Measurements from ENCODE around the gene RPL39. TPM values are rescaled to one million over a fixed set of nuclear protein-coding genes. Genes with fewer than 3 reads are reported as not detected.

Gene RPL39
- total and polyA plus RNA-seq, 2 of the 8 experiments (the other 6 are each of a cell fraction or from before 2014, with no cell fraction given): 1,942 to 2,394 TPM

DNA sequence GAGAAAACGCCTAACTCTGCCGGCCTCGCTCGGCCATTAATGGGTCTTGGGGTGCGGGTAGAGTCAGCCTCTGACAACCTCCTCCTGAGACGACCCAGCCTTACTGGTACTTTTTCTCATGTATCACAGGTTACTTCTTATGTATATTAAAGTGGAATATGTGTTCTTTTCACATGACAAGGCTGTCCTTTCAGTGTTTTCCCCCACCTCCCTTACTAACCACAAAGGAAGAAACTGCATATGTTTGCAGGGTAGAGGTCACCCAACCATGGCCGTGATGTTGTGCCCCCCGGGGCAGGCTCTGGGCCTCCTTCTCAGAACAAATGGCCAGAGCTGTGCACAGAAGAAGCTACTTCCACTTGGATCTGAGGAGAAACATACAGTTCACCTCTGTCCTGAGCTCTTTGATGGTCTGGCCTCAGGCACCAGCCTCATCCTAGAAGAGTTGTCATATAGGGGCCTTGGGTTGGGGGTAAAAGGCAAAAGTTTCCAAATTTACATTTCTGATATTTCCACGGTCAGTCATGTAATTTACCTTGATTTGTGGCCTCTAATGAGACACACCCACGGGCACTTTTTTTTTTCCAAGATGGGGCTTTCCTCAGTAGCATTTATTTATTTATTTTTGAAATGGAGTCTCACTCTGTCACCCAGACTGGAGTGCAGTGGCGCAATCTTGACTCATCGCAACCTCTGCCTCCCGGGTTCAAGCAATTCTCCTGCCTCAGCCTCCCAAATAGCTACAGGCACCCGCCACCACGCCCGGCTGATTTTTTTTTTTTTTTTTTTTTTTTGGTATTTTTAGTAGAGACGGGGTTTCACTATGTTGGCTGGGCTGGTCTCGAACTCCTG, 31.2 kb downstream of the RPL39 start:
- WGBS, 2 experiments (ENCODE audit: extremely low coverage in 1 of 2, insufficient coverage in 1 of 2, insufficient read length in 1 of 2, insufficient replicate concordance in 2 of 2, low coverage in 1 of 2, low lambda C conversion rate in 2 of 2, missing lambda C conversion rate in 1 of 2): 73% methylated on average over 12 of the region's 18 CpGs; no CpG with 5 or more reads in 1 of the 2 experiments
- Histone ChIP-seq H3K4me3 (ENCODE audit: extremely low read depth in 1 of 4, insufficient read depth in 2 of 4, low read depth in 3 of 4, low read length in 4 of 4) (peak overlapping the region in 2 of 4 experiments; percentile 49 to 71; a peak in 3 of 8 replicates), H3K4me1 (replicated peaks in 1 of 4; ENCODE audit: control insufficient read depth in 3 of 4, insufficient read depth in 4 of 4, low read length in 3 of 4) (peaks cover 6 to 28% (median 17%) of the 10 kb centered on the region in 4 experiments), H3K14ac (ENCODE audit: insufficient read length) (no peak overlapping the region), H4K20me1 (replicated peaks in 1 of 2; ENCODE audit: control insufficient read depth in 1 of 2, insufficient read depth in 2 of 2, low read length in 2 of 2) (no peaks in the 10 kb centered on the region), H4K8ac (ENCODE audit: extremely low read depth, insufficient read depth, low read length) (no peak overlapping the region), H2BK5ac (ENCODE audit: low read depth, low read length) (no peak overlapping the region), H3K79me2 (ENCODE audit: control insufficient read depth in 1 of 2, insufficient read depth in 2 of 2, low read length in 2 of 2) (no peaks in the 10 kb centered on the region), H3K4me2 (ENCODE audit: insufficient read depth in 1 of 2, low read depth in 2 of 2, low read length in 2 of 2) (peak overlapping the region; percentile 87 to 92), H3K79me1 (ENCODE audit: low read depth, low read length) (no peaks in the 10 kb centered on the region), H3K27ac (ENCODE audit: low read depth, low read length) (no peak overlapping the region), H2AK5ac (ENCODE audit: low read depth, low read length) (no peak overlapping the region), H3K4ac (replicated peaks; ENCODE audit: insufficient read length, low read depth, low read length) (no peak overlapping the region), H3K27me3 (replicated peaks in 1 of 4; ENCODE audit: control insufficient read depth in 3 of 4, extremely low read depth in 1 of 4, insufficient read depth in 3 of 4, low read length in 3 of 4) (peaks cover 0 to 13% (median 5%) of the 10 kb centered on the region in 4 experiments; a peak in 5 of 7 replicates), H3K36me3 (ENCODE audit: control insufficient read depth in 2 of 4, insufficient read depth in 4 of 4, low read length in 3 of 4) (no peaks in the 10 kb centered on the region), H3K56ac (replicated peaks; ENCODE audit: insufficient read length, low read depth, low read length) (no peak overlapping the region), H2BK12ac (ENCODE audit: low read depth, low read length) (no peak overlapping the region), H3K23me2 (ENCODE audit: low read depth, low read length) (peaks cover 17% of the 10 kb centered on the region; the same call in 1 of the 2 replicates), H2BK120ac (replicated peaks; ENCODE audit: low read depth, low read length) (no peak overlapping the region), H2BK20ac (ENCODE audit: low read length) (no peak overlapping the region), H3K9me3 (ENCODE audit: insufficient read depth in 2 of 2, low read depth in 1 of 2, low read length in 1 of 2) (no peaks in the 10 kb centered on the region), H3K18ac (ENCODE audit: extremely low read depth, low read length) (no peak overlapping the region; the same call in 1 of the 2 replicates), H4K91ac (replicated peaks; ENCODE audit: insufficient read length, low read length) (no peak overlapping the region), H2BK15ac (ENCODE audit: low read length) (no peak overlapping the region), H4K5ac (ENCODE audit: insufficient read length, low read depth, low read length) (no peak overlapping the region), H3K23ac (ENCODE audit: insufficient read length) (no peak overlapping the region), H3K9ac (replicated peaks in 1 of 4; ENCODE audit: extremely low read depth in 1 of 4, low read depth in 3 of 4, low read length in 3 of 4) (no peak overlapping the region), H2AFZ (ENCODE audit: low read length) (no peak overlapping the region)
- ChIA-PET POLR2A (ENCODE audit: partially characterized antibody) (interaction anchor here (0.7 to 4.4 kb wide), 6 partner anchors 10 to 155 kb away, joined by 3 to 48 read pairs (median 4); partner anchors contain the start of gene RPL39), CTCF (ENCODE audit: partially characterized antibody) (interaction anchor here (1.2 to 4.5 kb wide), 4 partner anchors 24 to 107 kb away, joined by 3 to 33 read pairs (median 12); partner anchors contain the start of gene RPL39)
- DNase-seq (ENCODE audit: low read depth in 1 of 2, low spot score in 2 of 2) (no peak), FAIRE-seq (peak; percentile 93)
- TF ChIP-seq SIRT6 (IDR thresholded peaks at IDR 0.05; ENCODE audit: low read length) (no peak), YY1 (IDR thresholded peaks at IDR 0.05; ENCODE audit: low read depth, low read length) (no peak), SIN3A (conservative IDR thresholded peaks at IDR 0.05 in 1 of 2, IDR thresholded peaks at IDR 0.05 in 1 of 2; ENCODE audit: low read depth in 1 of 2, low read length in 2 of 2) (no peak), CHD2 (IDR thresholded peaks at IDR 0.05; ENCODE audit: low read length) (no peak), JUND (IDR thresholded peaks at IDR 0.05; ENCODE audit: low read length) (no peak), CTBP2 (IDR thresholded peaks at IDR 0.05; ENCODE audit: borderline replicate concordance, insufficient read depth, insufficient read length, low read length) (no peak), SUZ12 (IDR thresholded peaks at IDR 0.05; ENCODE audit: low read length) (no peak), SIX5 (IDR thresholded peaks at IDR 0.05; ENCODE audit: low read depth, low read length) (no peak), BCL11A (IDR thresholded peaks at IDR 0.05; ENCODE audit: low read depth in 2 of 2, low read length in 2 of 2) (no peak)
- TF ChIP-seq, protein P1, sequence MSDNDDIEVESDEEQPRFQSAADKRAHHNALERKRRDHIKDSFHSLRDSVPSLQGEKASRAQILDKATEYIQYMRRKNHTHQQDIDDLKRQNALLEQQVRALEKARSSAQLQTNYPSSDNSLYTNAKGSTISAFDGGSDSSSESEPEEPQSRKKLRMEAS (IDR thresholded peaks at IDR 0.05): no peak
- TF ChIP-seq, protein P2, sequence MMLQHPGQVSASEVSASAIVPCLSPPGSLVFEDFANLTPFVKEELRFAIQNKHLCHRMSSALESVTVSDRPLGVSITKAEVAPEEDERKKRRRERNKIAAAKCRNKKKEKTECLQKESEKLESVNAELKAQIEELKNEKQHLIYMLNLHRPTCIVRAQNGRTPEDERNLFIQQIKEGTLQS (IDR thresholded peaks at IDR 0.05; ENCODE audit: insufficient read depth, low read depth, low read length): no peak
